C4-2B (cell line): ENCODE data around the gene ATG4B.

ENCODE experiments used
- ZFX ChIP-seq: fragments of 450-650 bp; IDR thresholded peaks from 2 replicates; pipeline ENCODE4 v1.6.1; 2017
- TF ChIP-seq, protein P1 (sequence below): fragments of 450-650 bp; conservative IDR thresholded peaks from 2 replicates; pipeline ENCODE4 v1.5.1; 2017; ENCODE audit warnings: mild to moderate bottlenecking

DNA sequence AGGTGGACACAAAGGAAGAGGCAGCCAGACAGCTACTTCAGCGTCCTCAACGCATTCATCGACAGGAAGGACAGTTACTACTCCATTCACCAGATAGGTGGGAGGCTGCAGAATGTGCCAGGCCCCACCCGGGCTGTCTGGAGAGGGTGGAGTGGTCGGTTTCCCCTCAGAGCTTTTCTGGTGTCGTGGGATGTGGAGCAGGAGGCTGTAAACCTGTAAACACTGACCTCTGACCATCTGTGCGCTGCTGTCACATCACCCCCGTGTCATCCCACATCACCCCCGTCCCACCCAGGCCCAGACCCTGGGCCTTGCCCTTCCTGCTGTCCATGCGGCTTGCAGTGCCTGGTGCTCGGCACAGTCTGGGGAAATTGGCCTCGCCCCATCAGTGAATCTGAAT lies 17.1 kb downstream of the ATG4B start:
- TF ChIP-seq, protein P1, sequence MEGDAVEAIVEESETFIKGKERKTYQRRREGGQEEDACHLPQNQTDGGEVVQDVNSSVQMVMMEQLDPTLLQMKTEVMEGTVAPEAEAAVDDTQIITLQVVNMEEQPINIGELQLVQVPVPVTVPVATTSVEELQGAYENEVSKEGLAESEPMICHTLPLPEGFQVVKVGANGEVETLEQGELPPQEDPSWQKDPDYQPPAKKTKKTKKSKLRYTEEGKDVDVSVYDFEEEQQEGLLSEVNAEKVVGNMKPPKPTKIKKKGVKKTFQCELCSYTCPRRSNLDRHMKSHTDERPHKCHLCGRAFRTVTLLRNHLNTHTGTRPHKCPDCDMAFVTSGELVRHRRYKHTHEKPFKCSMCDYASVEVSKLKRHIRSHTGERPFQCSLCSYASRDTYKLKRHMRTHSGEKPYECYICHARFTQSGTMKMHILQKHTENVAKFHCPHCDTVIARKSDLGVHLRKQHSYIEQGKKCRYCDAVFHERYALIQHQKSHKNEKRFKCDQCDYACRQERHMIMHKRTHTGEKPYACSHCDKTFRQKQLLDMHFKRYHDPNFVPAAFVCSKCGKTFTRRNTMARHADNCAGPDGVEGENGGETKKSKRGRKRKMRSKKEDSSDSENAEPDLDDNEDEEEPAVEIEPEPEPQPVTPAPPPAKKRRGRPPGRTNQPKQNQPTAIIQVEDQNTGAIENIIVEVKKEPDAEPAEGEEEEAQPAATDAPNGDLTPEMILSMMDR = no peak
- no peak for TF ChIP-seq ZFX
